Type B pancreatic cell (in vitro differentiated cells): ENCODE results near the gene HAUS1. TPM values are rescaled to one million over a fixed set of nuclear protein-coding genes. Genes with fewer than 3 reads are reported as not detected.

Source experiments
- DNase-seq: peaks from one replicate; pipeline ENCODE4 v3.0.0; 2021; ENCODE audit warnings: mixed read lengths; ENCODE audit not compliant: unreplicated experiment; ENCODE audit errors: extremely low spot score
- H3K27ac Mint-ChIP-seq: 2 replicates; pipeline ENCODE4 v1.8.0; 2021; ENCODE audit warnings: mild to moderate bottlenecking, mixed read lengths
- H3K27me3 Mint-ChIP-seq: 2 replicates; pipeline ENCODE4 v1.8.0; 2021; ENCODE audit warnings: mixed read lengths
- H3K36me3 Mint-ChIP-seq: 2 replicates; pipeline ENCODE4 v1.8.0; 2021; ENCODE audit warnings: mixed read lengths
- H3K4me1 Mint-ChIP-seq: one replicate; pipeline ENCODE4 v1.8.0; 2021; ENCODE audit warnings: mixed read lengths; ENCODE audit not compliant: unreplicated experiment
- H3K4me3 Mint-ChIP-seq: 2 replicates; pipeline ENCODE4 v1.8.0; 2021; ENCODE audit warnings: mild to moderate bottlenecking, mixed read lengths
- H3K9me3 Mint-ChIP-seq: 2 replicates; pipeline ENCODE4 v1.8.0; 2021; ENCODE audit warnings: mixed read lengths
- CTCF ChIP-seq: fragments of 200-600 bp; sonication (generic); conservative IDR thresholded peaks from 2 replicates; pipeline ENCODE4 v1.5.0; 2021; ENCODE audit warnings: antibody characterized with exemption, mild to moderate bottlenecking
- total RNA-seq: library from RNA; stranded (reverse); gene quantifications from 2 replicates; pipeline ENCODE4 v1.2.1, GENCODE V29; 2021; ENCODE audit warnings: low replicate concordance

HAUS1 gene
- total RNA-seq, 1 donor from 2014 or later, result 55.1 TPM

- Mint-ChIP-seq H3K36me3 (peaks cover 9% of the 10 kb centered on the region), H3K4me3 (peak overlapping the region; percentile 99), H3K9me3 (no peaks in the 10 kb centered on the region), H3K27me3 (no peaks in the 10 kb centered on the region), H3K4me1 (peaks cover 9% of the 10 kb centered on the region), H3K27ac (peak overlapping the region; percentile 98)
- TF ChIP-seq CTCF, result no peak
- no peak for DNase-seq
These were observed 6.8 kb upstream of the HAUS1 start for GRCh38 chr18:46097431-46097800.

- peaks cover 9% of the 10 kb centered on the region for H3K36me3 Mint-ChIP-seq
- no peaks in the 10 kb centered on the region for H3K9me3 Mint-ChIP-seq
- peak; percentile 82 for DNase-seq
- no peak for TF ChIP-seq CTCF
- H3K27ac Mint-ChIP-seq, result peak within 1 kb of the TSS; percentile 98
- H3K4me3 Mint-ChIP-seq, result peak within 1 kb of the TSS; percentile 99
- H3K4me1 Mint-ChIP-seq, result peaks cover 9% of the 10 kb centered on the region
- H3K27me3 Mint-ChIP-seq, result no peaks in the 10 kb centered on the region
These were observed 6.2 kb upstream of the HAUS1 start, which contains the start of gene ATP5F1A for GRCh38 chr18:46097801-46098615. Gene ATP5F1A (minus strand): TSS chr18:46098296. CDS start chr18:46098231, 65 bp downstream.

- H3K36me3 Mint-ChIP-seq, result peaks cover 9% of the 10 kb centered on the region
- H3K4me3 Mint-ChIP-seq, result peak overlapping the region; percentile 99
- DNase-seq, result no peak
- no peak for TF ChIP-seq CTCF
- H3K27me3 Mint-ChIP-seq, result no peaks in the 10 kb centered on the region
- no peaks in the 10 kb centered on the region for H3K9me3 Mint-ChIP-seq
- peaks cover 9% of the 10 kb centered on the region for H3K4me1 Mint-ChIP-seq
- H3K27ac Mint-ChIP-seq, result peak overlapping the region; percentile 98
These were observed 5.6 kb upstream of the HAUS1 start for GRCh38 chr18:46098616-46098933.

- TF ChIP-seq CTCF, result no peak
- no peaks in the 10 kb centered on the region for H3K27me3 Mint-ChIP-seq
- no peak overlapping the region for H3K4me3 Mint-ChIP-seq
- H3K27ac Mint-ChIP-seq, result no peak overlapping the region
- H3K36me3 Mint-ChIP-seq, result peaks cover 6% of the 10 kb centered on the region
- H3K9me3 Mint-ChIP-seq, result no peaks in the 10 kb centered on the region
- no peak for DNase-seq
- peaks cover 14% of the 10 kb centered on the region for H3K4me1 Mint-ChIP-seq
These were observed 4.7 kb upstream of the HAUS1 start for GRCh38 chr18:46099463-46099862.

- Mint-ChIP-seq H3K27ac (no peak overlapping the region), H3K36me3 (peaks cover 33% of the 10 kb centered on the region), H3K4me3 (no peak overlapping the region), H3K4me1 (peaks cover 5% of the 10 kb centered on the region), H3K9me3 (no peaks in the 10 kb centered on the region), H3K27me3 (no peaks in the 10 kb centered on the region)
- no peak for DNase-seq
- no peak for TF ChIP-seq CTCF
These were observed 5.2 kb downstream of the HAUS1 start for GRCh38 chr18:46109386-46109785.
